ENCODE data around the gene IQGAP3.

GRCh38 chr1:156516821-156517220 lies 55.5 kb downstream of the IQGAP3 start:
- no peak for TF ChIP-seq CTCF (IDR thresholded peaks at IDR 0.05)
- no peak for TF ChIP-seq POLR2A (IDR thresholded peaks at IDR 0.05)

All from body of pancreas (tissue), 4 donors.